Skeletal muscle tissue (tissue), 4 donors: ENCODE data around the gene SPEG. TPM values are rescaled to one million over a fixed set of nuclear protein-coding genes. Genes with fewer than 3 reads are reported as not detected.

Source experiments
- H3K27ac ChIP-seq: one replicate; pipeline ENCODE4 v1.7.0; 2013; ENCODE audit warnings: mild to moderate bottlenecking, low read depth, low read length, inconsistent platforms
- H3K27me3 ChIP-seq, 3 donors: one replicate each; pipeline ENCODE4 v1.7.0; 2013; ENCODE audit warnings: low read length in 3 of 3; ENCODE audit not compliant: control insufficient read depth in 3 of 3, insufficient read depth in 3 of 3
- H3K36me3 ChIP-seq, 3 donors: one replicate each; pipeline ENCODE4 v1.7.0; 2013; ENCODE audit warnings: low read length in 3 of 3; ENCODE audit not compliant: control insufficient read depth in 3 of 3, insufficient read depth in 3 of 3
- H3K4me1 ChIP-seq, 3 donors: one replicate each; pipeline ENCODE4 v1.7.0; 2013; ENCODE audit warnings: low read length in 3 of 3, mild to moderate bottlenecking in 3 of 3; ENCODE audit not compliant: control insufficient read depth in 3 of 3, insufficient read depth in 3 of 3
- H3K4me3 ChIP-seq, 3 donors: one replicate each; pipeline ENCODE4 v1.7.0; 2013; ENCODE audit warnings: low read length in 3 of 3
- H3K9ac ChIP-seq, 3 donors: one replicate each; pipeline ENCODE4 v1.7.0; 2013; ENCODE audit warnings: low read length in 3 of 3, mild to moderate bottlenecking in 3 of 3, moderate library complexity in 2 of 3, low read depth in 1 of 3
- H3K9me3 ChIP-seq, 3 donors: one replicate each; pipeline ENCODE4 v1.7.0; 2013; ENCODE audit warnings: low read length in 3 of 3; ENCODE audit not compliant: control insufficient read depth in 3 of 3
- total RNA-seq: library from RNA; depleted of rRNA; stranded (reverse); fragments of >200 nt; gene quantifications from one replicate; pipeline ENCODE4 v1.2.3, GENCODE V29; 2014
- donor health status: Osteomylitis.

SPEG gene
- total RNA-seq, 1 donor from 2014 or later: 95.5 TPM

DNA sequence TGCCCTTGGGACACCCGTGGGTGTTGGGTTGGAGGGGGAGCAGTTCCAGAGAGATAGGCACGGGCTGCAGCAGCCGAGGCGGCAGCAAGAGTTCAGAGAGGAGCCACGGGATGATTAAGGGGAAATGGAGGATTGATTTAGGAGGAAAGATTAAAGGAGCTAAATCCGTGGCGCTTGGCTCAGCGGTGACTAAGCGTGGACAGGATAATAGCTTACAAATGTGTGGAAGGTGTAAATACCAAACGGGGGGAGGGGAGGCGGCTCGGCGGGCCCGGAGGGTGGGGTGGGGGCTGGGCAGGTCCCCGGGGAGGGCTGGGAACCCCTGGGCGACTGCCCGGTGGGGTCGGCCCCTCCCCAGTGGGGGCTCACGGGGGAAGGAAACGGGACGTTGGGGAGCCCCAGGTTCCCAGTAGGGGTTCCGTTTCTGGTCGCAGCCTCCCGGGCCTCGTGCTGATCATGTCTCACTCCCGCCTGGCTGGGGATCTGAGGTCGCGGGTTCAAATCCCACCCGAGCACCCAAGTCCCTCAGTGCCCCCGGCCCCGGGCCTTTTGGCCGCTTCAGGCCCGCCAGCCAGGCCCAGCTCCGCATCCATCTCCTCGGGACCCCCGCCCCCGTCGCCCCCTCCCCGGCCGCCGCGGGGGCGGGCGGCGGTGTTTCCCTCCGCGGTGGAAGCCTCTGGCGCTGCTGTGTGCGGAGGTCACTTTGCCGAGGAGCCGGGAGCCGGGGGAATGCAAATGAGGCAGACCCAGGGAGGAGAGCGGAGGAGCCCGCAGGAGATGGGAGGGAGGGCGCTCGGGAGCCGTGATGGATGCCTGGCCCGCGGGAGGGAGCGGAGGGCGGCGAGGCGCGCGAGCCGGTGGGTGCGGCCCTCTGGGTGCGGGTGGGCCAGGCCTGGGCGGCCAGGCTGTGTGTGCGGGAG, 87.7 kb downstream of the SPEG start:
- no peaks in the 10 kb centered on the region for H3K36me3 ChIP-seq
- no peak overlapping the region for H3K4me3 ChIP-seq
- H3K9ac ChIP-seq: no peak overlapping the region
- H3K27me3 ChIP-seq: peaks cover 29 to 44% (median 30%) of the 10 kb centered on the region in 3 donors
- no peak overlapping the region for H3K27ac ChIP-seq
- H3K9me3 ChIP-seq: no peaks in the 10 kb centered on the region
- H3K4me1 ChIP-seq: peaks cover 5 to 15% (median 13%) of the 10 kb centered on the region in 3 donors

DNA sequence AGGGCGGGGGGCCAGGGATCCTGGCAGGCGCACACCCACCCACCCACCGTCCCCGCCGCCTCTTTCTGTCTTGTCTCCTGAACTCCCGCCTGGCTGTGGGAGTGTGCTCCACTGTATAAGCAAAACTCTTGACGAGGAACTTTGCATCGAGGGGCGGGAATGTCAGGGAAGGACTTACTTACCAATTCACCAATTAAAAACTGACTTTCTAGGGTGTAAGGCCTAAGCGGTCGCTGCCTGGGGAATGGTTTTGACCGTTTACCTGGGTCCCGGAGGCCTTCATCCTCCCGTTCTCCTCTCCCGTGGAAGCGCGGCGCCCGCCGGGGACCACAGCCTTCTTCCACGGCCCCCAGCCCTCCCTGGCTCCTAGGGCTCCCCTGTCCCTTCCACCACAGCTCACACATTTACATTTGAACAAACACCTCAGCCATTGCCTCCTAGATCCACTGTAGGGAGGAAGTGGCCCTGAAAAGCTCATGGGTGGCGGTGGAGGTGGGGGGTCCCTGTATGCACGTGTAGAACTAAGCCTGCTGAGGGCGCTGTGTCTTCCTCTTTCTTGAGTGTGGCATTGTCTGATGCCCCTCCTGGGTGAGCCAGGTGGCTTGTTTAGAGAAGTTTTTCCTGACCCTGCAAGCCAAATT, 88.5 kb downstream of the SPEG start:
- H3K9me3 ChIP-seq: no peaks in the 10 kb centered on the region
- peak overlapping the region in 1 of 3 donors; percentile 45 for H3K9ac ChIP-seq
- no peak overlapping the region for H3K27ac ChIP-seq
- peaks cover 31 to 49% (median 32%) of the 10 kb centered on the region in 3 donors for H3K27me3 ChIP-seq
- H3K4me1 ChIP-seq: peaks cover 5 to 15% (median 13%) of the 10 kb centered on the region in 3 donors
- H3K36me3 ChIP-seq: no peaks in the 10 kb centered on the region
- no peak overlapping the region for H3K4me3 ChIP-seq

DNA sequence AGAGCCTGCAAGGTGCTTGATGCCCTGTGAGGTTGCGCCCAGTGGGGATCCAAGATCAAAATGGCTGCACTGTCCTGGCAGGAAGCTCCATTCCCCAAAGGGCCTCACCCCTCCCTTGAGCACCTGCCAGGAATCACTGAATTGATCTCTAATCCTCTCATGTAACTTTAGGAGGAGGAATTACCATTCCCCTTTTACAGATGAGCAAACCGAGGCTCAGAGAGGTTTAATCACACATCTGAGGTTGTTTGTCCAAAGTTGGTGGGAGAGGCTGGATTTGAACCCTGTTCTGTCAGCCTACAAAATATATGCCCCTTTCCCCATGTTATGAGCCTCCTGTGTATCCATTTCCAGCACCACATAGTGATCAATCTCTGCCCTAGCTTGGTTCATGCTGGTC, 90.2 kb downstream of the SPEG start:
- peaks cover 43 to 58% (median 44%) of the 10 kb centered on the region in 3 donors for H3K27me3 ChIP-seq
- H3K27ac ChIP-seq: no peak overlapping the region
- no peak overlapping the region for H3K4me3 ChIP-seq
- no peaks in the 10 kb centered on the region for H3K36me3 ChIP-seq
- H3K9me3 ChIP-seq: no peaks in the 10 kb centered on the region
- peaks cover 4 to 15% (median 11%) of the 10 kb centered on the region in 3 donors for H3K4me1 ChIP-seq
- H3K9ac ChIP-seq: no peak overlapping the region

DNA sequence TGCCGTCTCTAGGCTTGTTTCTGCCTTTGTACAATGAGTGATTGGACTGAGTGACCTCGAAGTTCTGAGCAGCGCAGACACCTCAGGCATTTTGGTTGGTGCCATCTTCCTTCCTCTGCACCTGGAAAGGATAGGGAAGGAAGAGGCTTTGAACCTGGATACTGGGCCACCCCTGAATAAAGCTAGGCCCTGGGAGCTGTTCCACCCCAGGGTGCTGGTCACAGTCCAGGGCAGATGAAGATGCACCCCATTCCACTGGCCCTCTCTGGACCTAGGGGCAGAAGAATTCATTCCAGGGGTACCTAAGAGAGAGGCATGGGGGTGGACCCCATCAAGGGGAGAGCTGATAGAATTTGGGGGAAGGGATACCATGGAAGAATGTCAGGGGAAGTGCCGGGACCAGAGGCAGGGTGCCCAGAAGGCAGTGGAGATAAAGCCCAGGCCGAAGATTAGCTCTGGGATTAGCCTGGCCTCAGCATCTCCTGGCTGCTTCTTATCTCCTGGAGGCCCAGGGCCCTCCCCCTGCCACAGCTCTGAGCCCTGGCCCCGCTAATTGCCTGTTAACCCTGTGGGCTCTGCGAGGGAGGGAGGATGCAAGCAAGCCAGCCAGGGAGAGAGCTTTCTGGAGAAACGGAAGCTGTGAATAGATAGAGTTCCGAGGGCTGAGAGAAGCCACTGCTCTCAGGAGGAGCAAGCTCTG, 91.0 kb downstream of the SPEG start:
- H3K9me3 ChIP-seq: no peaks in the 10 kb centered on the region
- H3K36me3 ChIP-seq: no peaks in the 10 kb centered on the region
- peaks cover 43 to 58% (median 43%) of the 10 kb centered on the region in 3 donors for H3K27me3 ChIP-seq
- peaks cover 7 to 21% (median 18%) of the 10 kb centered on the region in 3 donors for H3K4me1 ChIP-seq
- no peak overlapping the region for H3K9ac ChIP-seq
- H3K4me3 ChIP-seq: no peak overlapping the region
- H3K27ac ChIP-seq: no peak overlapping the region

DNA sequence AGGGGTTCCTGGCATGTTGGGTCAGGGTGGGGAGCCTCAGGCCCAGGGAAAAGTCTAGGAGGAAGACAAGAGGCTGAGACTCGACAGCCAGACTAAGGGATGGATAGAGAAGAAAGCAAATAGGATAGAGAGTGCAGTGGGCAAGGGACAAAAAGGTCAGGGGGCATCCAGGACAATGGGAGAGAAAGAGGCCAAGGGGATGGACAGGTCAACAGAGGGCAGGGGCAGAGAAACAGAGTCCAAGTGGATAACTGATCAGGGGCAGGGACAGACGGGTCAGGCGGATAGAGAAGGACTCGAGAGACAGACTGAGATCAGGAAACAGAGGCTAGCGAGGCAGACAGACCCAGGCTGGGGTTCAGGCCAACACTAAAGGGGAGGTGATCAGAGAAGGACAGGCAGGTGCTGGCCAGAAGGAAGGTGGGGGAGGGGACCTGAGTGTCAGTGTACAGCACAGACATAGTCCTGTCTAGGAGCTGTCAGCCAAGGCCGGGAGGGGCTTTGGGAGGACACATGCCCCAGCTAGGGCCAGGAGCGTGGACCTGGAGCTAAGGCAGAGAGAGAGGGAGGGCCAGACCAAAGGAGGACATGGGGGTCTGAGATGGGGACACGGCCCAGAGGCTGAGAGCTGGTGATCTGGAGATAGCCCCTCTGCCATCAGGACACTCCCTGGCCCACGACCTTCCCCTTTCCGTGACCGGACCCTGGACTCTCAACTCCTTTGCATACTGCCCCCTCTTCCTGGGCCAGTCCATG, 91.9 kb downstream of the SPEG start:
- H3K36me3 ChIP-seq: no peaks in the 10 kb centered on the region
- H3K4me1 ChIP-seq: peaks cover 7 to 18% (median 15%) of the 10 kb centered on the region in 3 donors
- H3K9ac ChIP-seq: no peak overlapping the region
- H3K27me3 ChIP-seq: peaks cover 40 to 54% (median 43%) of the 10 kb centered on the region in 3 donors
- no peak overlapping the region for H3K4me3 ChIP-seq
- H3K27ac ChIP-seq: no peak overlapping the region
- no peaks in the 10 kb centered on the region for H3K9me3 ChIP-seq

DNA sequence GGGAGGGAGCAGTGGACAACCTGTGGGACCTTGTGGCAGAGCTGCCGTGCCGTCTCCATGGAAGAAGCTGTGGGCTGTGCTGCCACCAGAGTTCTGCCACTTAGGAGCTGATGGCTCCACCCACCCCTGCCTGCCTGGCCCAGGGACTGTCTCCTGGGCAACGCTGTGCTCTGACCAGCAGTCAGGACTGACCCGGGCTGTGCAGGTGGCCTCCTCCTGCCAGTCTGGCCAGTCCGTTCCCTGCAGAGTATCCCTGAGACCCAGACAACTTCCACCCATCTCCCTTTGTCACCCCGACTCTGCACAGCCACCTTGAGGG, 92.4 kb downstream of the SPEG start:
- Histone ChIP-seq H3K9ac (no peak overlapping the region), H3K4me3 (no peak overlapping the region), H3K27ac (no peak overlapping the region), H3K36me3 (no peaks in the 10 kb centered on the region), H3K9me3 (no peaks in the 10 kb centered on the region), H3K27me3 (peaks cover 35 to 53% (median 39%) of the 10 kb centered on the region in 3 donors), H3K4me1 (peaks cover 7 to 17% (median 15%) of the 10 kb centered on the region in 3 donors)

DNA sequence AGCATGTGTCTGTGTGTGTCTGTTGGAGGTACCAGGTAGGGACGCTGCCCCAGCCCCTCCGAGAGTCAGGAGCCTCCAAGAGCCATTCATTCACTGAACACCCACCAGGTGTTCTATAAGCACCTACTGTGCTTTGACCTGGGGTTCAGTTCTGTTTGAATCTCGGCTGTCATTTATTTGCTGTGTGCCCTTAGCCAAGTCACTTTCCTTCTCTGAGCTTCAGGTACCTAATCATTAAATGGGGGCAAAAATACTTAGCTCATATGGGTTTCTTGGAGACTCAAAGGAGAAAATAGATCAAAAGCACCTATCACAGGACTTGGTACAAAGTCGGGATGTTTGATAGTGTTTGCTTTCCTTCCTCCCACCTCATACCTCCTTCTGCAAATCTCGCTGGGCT, 92.8 kb downstream of the SPEG start:
- Histone ChIP-seq H3K4me1 (peaks cover 7 to 17% (median 15%) of the 10 kb centered on the region in 3 donors), H3K27me3 (peaks cover 39 to 57% (median 39%) of the 10 kb centered on the region in 3 donors), H3K36me3 (no peaks in the 10 kb centered on the region), H3K27ac (no peak overlapping the region), H3K4me3 (no peak overlapping the region), H3K9ac (no peak overlapping the region), H3K9me3 (no peaks in the 10 kb centered on the region)

DNA sequence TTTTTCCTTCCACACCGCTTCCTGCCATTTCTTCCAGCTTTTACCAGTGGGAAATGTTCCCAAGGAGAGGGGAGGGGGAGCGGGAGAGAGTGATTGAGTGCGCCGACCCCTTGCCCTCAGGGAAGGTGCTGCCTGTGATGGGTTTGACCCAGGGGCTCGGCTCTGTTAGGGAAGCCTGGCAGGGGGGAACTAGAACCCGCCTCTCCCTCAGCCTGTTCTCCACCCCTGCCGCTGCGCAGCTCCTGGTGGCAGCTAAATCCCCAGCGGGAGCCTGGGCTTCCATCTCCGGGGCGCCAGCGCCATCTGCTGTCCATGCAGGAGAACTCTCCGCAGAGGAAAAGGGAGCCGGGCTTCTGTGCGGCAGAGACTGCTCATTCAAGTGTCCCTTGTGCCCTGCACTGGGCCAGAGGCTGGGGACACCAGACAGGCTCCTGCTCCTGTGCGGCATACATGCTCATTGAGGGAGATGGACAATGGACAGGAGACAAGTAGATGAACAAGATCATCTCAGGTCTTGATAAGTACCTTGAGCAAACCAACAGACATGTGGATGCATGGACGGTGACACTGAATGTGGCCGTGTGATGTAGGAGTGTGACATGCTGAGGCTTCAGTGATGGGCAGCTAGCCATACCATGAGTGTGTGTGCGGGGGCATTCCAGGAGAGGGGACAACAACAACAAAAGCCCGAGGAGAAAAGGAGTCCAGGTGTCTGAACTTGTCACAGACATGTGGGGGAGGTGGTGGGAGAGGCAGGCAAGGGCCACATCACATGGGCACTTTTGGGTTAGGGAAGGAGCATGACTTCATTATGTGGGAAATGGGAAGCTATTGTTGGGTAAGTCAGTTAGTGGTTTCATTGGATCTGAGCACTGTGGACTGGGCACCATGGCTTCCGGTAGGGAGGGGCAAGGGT, 95.7 kb downstream of the SPEG start:
- H3K36me3 ChIP-seq: no peaks in the 10 kb centered on the region
- no peak overlapping the region for H3K27ac ChIP-seq
- peaks cover 7 to 17% (median 15%) of the 10 kb centered on the region in 3 donors for H3K4me1 ChIP-seq
- H3K9me3 ChIP-seq: no peaks in the 10 kb centered on the region
- peak overlapping the region in 2 of 3 donors; percentile 16 to 41 for H3K9ac ChIP-seq
- H3K4me3 ChIP-seq: peak overlapping the region in 2 of 3 donors; percentile 15 to 36
- peaks cover 22 to 42% (median 35%) of the 10 kb centered on the region in 3 donors for H3K27me3 ChIP-seq
